WERI-Rb-1 (cell line): ENCODE data around the gene EDA.

Experiments
- DNase-seq: peaks from one replicate; pipeline ENCODE4 v3.0.0-alpha.2; 2020
- H3K27ac ChIP-seq: fragments of 250-450 bp; sonication (Bioruptor Pico); 2 replicates; pipeline ENCODE4 v1.5.1; 2020; ENCODE audit warnings: mild to moderate bottlenecking, moderate library complexity
- H3K27me3 ChIP-seq: fragments of 250-450 bp; sonication (Bioruptor Pico); 2 replicates; pipeline ENCODE4 v1.5.1; 2021; ENCODE audit warnings: mild to moderate bottlenecking, low read depth, moderate library complexity; ENCODE audit not compliant: insufficient read depth, severe bottlenecking
- H3K36me3 ChIP-seq: fragments of 250-450 bp; sonication (Bioruptor Pico); 2 replicates; pipeline ENCODE4 v1.5.1; 2020; ENCODE audit warnings: mild to moderate bottlenecking, moderate library complexity
- H3K4me3 ChIP-seq: 2 replicates; pipeline ENCODE4 v1.5.1; 2011; ENCODE audit warnings: low read depth, mild to moderate bottlenecking, control low read depth, low read length
- H3K9me3 ChIP-seq: fragments of 250-450 bp; sonication (Bioruptor Pico); 2 replicates; pipeline ENCODE4 v1.5.1; 2021; ENCODE audit warnings: mild to moderate bottlenecking, moderate library complexity; ENCODE audit not compliant: severe bottlenecking
- CTCF ChIP-seq: IDR thresholded peaks from 2 replicates; pipeline ENCODE4 v1.5.1; 2011; ENCODE audit warnings: low read depth, mild to moderate bottlenecking, control low read depth, inconsistent platforms, low read length

Gene EDA

DNA sequence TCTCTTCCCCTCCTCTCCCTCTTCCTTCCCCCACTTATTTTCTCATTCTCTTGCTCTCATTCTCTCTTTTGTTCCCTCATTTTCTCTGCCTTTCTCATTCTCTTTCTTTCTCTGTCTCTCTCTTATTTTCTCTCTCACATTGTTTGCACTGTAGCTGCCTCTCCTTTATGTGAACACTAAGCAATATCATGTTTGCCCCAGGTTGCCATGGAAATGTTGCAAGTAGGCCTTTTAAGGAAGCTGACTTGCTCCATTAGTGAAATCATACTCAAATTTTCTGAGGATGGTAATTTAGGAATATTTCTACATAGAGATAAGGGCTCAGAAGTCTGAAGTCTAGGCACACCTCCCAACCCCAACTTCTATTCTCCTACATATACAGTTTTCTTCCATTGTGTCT, 130.1 kb downstream of the EDA start:
- Histone ChIP-seq H3K27me3 (peaks cover 3% of the 10 kb centered on the region), H3K4me3 (no peak overlapping the region), H3K27ac (no peak overlapping the region), H3K36me3 (no peaks in the 10 kb centered on the region), H3K9me3 (no peaks in the 10 kb centered on the region)
- no peak for TF ChIP-seq CTCF
- DNase-seq, result no peak

GRCh38 chrX:69748055-69748454, 132.1 kb downstream of the EDA start:
- no peak for DNase-seq
- Histone ChIP-seq H3K36me3 (no peaks in the 10 kb centered on the region), H3K4me3 (no peak overlapping the region), H3K27me3 (peaks cover 3% of the 10 kb centered on the region), H3K27ac (no peak overlapping the region), H3K9me3 (no peaks in the 10 kb centered on the region)
- TF ChIP-seq CTCF, result no peak

DNA sequence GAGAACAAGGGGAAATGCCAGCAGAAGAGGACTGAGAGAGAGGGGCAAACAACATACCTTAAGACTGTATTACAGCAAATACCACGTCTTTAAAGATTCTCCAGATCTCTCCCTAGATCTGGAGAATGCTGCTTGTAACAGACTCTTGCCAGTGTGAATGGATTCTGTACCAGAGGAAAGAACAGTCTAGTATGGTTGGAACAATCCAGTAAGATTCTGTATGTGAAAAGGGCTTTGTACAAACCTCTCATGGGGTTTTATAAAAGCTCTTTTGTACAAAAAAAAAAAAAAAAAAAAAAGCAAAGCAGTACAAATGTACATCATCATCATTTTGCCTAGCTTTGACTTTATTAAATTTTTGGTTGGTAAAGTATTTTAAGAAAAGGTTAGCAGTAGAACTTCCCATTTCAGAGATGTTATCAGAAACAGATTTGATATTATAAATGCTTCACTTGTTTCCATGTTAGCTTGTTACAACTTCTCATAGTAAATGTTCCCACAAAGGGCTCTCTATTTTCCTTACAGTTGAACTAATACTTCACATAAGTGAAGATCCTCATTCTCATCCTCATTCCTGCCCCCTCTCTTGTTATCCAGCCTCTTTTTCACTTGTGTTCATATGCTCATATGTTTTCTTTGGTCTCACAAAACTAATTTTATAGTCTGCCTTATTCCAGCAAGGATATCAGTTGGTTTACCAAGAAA, 144.2 kb downstream of the EDA start:
- TF ChIP-seq CTCF, result no peak
- DNase-seq, result no peak
- no peaks in the 10 kb centered on the region for H3K36me3 ChIP-seq

GRCh38 chrX:69761633-69762032, 145.7 kb downstream of the EDA start:
- no peaks in the 10 kb centered on the region for H3K9me3 ChIP-seq
- H3K4me3 ChIP-seq, result no peak overlapping the region
- H3K27me3 ChIP-seq, result peaks cover 2% of the 10 kb centered on the region
- DNase-seq, result no peak
- no peak overlapping the region for H3K27ac ChIP-seq
- no peak for TF ChIP-seq CTCF
- no peaks in the 10 kb centered on the region for H3K36me3 ChIP-seq

More for the DNA sequence above, 144.2 kb downstream of the EDA start:
- no peak overlapping the region for H3K27ac ChIP-seq
- H3K9me3 ChIP-seq, result no peaks in the 10 kb centered on the region
- H3K4me3 ChIP-seq, result no peak overlapping the region
- H3K27me3 ChIP-seq, result peaks cover 2% of the 10 kb centered on the region

DNA sequence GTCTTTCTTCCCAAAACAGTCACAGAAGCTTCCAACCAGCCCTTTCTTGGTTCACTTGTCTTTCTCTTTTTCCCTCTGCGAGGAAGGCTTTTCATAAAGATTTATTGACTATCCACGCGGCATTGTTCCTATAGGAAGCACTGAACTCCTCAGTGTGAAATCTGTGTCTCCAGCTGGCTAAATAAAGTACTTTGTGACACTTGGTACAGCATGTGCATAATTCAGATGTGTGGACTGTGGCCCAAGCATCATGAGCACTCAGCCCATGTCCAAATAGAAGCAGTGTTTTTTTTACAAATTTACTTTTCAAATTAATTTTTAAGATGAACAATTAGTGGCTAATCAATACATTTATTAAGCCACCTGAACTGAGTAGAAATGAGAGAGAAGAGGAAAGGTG, 146.4 kb downstream of the EDA start:
- no peak for TF ChIP-seq CTCF
- no peak overlapping the region for H3K4me3 ChIP-seq
- H3K27ac ChIP-seq, result no peak overlapping the region
- no peak for DNase-seq
- peaks cover 2% of the 10 kb centered on the region for H3K27me3 ChIP-seq
- H3K36me3 ChIP-seq, result no peaks in the 10 kb centered on the region
- H3K9me3 ChIP-seq, result no peaks in the 10 kb centered on the region
